NCI-H1930 (cell line): ENCODE measurements around the gene SNX21.
"Not testable (repeated sequence)": the region's sequence is repeated elsewhere in the genome, so short reads cannot be mapped to it uniquely, and the experiment has no call there.

Source experiments
- DNase-seq, 2 experiments: peaks; one replicate each; lab custom pipeline; 2025; lab: John Stamatoyannopoulos, UW

The SNX21 gene, protein sequence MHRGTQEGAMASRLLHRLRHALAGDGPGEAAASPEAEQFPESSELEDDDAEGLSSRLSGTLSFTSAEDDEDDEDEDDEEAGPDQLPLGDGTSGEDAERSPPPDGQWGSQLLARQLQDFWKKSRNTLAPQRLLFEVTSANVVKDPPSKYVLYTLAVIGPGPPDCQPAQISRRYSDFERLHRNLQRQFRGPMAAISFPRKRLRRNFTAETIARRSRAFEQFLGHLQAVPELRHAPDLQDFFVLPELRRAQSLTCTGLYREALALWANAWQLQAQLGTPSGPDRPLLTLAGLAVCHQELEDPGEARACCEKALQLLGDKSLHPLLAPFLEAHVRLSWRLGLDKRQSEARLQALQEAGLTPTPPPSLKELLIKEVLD

DNA sequence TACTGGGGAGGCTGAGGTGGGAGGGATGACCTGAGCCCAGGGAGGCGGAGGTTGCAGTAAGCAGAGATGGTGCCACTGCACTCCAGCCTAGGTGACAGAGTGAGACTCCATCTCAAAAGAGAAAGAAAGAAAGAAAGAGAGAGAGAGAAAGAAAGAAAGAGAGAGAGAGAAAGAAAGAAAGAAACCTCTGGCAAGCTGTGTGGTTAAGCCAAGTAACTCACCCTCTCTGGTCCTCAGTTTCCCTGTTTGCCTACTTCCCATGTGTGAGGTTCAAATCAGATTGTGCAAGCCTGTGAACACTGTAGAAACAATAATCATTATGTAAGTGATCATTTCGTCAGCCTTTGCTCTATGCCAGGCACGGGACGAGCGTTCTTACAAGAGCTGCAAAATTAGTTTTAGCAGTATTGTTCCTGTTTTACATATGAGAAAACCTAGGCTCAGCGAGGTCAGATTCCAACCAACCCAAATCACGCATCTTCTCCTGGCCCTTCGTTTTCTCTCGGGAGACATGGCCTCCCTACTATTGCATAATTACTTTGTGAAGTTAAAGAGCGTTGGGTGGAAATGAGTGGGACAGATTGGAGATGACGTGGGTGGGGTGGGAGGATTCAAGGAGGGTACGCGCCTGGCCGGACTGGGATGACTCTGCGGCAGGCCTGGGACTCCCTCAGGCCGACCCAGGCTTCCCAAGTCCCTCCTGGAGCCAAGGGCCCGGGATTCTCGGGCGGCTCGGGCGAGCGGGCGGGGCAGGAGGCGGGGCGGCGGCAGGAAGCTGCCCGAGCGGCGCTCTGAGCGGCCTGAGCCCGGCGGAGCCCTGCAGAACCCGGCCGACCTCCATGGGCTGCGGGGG lies at the start of gene SNX21:
Gene SNX21, plus strand, starts transcription at position 770 of the 853 bp plus-strand sequence. CDS start 121 bp downstream, outside the sequence.
- peak; percentile 25 to 61 for DNase-seq

DNA sequence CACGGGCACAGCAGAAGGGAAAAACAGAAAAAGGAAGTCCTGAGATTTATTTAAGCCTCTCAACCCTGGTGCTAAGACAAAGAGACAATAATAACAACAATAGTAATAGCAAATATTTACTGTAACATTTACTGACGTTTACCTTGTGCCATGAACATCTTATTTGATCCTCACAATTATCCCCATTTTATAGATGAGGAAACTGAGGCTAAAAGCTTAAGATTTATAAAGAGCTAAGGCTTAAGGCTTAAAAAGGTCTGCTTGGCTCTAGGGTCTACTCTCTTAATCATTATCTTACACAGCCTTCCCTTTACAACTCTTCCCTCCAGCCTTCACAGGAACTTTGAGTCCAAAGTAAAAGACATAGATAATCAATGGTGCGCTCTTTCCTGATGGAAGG lies 45.2 kb upstream of the SNX21 start:
- no peak for DNase-seq

DNA sequence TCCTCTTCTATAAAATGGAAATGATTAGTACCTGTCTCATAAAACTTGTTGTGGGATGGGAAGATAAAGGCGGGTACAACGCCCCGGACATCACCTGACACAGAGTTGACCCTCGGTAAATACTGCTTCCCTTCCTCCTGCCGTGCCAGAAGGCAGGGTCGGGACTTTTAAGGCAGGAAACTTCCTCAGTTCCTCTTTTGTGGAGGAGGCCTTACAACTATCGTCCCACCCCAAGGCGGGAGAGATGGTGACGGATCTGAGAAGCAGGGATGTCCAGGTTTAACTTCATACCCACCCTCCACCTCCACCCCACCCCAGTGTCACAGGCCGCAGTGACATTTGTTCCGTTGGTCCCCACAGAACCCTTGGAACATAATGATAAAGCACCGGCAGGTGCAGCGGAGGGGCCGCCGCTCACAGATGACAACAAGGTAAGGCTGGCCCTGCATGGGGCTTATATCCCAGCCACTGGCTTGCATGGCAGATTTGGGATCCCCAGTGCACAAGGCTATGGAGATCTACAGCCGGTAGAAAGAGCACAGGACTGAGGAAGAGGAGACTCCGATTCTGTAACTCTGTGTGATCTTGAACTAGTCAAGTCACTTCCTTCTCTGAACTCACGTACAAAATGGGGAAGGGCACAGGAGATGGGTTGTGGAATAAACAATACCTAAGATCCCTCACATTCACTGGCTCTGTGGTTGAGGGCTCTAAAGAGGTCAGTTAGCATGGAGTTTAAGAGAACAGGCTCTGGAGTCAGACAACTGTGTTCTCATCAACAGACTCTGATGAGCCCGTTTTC lies 41.1 kb upstream of the SNX21 start:
- no peak for DNase-seq

DNA sequence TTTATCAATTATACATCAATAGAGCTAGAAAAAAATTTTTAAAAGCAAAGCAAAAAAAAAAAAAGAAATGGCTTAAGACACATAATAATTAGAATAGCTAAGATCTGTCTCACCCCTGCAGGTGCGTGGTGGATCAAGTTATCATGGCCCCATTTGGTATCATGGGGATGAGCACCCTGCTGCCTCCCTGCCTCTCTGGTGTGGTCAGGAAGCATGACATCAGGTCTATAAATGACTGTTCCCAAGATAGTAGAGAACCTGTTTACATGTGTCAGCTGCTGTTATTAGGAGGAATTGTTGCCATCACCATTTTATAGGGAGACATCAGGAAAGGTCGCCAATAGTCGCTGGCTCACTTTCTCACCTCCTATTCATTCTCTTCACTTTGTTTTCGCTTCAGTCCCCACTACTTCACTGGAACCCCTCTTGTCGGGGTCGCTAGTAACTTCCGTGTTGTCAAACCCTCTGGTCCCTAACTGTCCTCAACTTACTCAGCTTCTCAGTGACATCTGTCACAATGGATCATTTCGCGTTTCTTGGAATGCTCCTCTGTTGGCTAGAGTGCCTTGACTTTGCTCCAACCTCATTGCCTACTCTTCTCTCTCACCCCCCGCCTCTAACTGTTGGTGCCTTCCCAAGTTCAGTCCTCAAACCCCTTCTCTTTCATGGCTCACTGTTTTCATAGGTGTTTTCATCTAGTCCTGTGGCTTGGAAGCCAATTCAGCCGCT lies 37.1 kb upstream of the SNX21 start:
- no peak for DNase-seq

DNA sequence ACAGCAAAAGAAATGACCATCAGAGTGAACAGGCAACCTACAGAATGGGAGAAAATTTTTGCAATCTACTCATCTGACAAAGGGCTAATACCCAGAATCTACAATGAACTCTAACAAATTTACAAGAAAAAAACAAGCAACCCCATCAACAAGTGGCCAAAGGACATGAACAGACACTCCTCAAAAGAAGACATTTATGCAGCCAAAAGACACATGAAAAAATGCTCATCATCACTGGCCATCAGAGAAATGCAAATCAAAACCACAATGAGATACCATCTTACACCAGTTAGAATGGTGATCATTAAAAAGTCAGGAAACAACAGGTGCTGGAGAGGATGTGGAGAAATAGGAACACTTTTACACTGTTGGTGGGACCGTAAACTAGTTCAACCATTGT lies 36.1 kb upstream of the SNX21 start:
- DNase-seq: not testable (repeated sequence)

DNA sequence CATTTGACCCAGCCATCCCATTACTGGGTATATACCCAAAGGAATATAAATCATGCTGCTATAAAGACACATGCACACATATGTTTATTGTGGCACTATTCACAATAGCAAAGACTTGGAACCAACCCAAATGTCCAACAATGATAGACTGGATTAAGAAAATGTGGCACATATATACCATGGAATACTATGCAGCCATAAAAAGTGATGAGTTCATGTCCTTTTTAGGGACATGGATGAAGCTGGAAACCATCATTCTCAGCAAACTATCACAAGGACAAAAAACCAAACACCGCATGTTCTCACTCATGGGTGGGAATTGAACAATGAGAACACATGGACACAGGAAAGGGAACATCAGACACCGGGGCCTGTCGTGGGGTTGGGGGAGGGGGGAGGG lies 35.6 kb upstream of the SNX21 start:
- not testable (repeated sequence) for DNase-seq

DNA sequence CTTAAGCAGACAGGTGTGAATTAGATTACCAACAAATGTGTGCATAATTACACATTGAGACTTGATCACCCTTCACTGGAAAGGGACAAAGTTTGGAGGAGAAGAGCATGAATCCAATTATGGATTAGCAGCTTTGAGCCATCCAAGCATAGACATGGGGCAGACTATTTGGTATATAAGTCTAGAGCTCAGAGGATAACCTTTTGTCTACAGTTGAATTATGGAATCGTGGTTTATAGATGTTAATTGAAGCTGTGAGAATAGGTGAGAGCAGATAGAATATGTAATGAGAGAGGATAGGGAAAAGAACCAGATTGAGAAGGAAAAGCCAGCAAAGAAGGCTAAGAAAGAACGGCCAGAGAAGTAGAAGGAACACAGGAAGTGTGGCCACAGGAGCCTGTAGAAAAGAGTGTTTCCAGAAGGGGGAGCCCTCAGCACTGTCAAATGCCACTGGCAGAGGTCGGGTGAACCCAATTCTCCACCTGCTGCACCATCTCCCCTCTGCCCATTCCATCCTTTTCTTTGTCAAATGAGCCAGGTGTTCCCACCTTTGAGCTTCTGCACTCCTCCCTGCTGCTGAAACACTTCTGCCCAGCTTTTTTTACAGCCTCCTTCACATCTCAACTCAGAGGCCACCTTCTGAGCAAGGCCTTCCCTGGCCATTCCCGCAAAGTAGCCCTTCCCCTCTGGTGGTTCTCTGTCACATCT lies 34.5 kb upstream of the SNX21 start:
- peak; percentile 13 to 48 for DNase-seq

DNA sequence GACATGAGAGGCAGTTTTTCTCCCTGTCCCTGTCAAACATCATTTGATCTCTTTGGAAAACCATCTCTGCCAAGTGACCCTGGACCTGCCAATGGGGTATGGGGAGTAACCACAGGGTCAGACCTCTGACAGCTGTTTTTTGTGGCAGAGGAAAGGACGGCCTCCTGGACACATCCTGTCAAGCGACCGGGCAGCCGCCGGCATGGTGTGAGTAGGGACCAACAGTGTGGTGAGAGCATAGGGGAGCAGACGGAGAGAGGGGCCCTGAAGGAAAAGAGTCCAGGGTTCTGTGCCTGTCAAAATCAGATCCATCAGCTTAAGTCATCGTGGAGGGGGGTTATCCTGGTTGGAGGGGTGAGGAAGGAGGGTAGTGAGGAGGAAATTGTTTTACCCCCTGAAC lies 31.7 kb upstream of the SNX21 start:
- DNase-seq: no peak

DNA sequence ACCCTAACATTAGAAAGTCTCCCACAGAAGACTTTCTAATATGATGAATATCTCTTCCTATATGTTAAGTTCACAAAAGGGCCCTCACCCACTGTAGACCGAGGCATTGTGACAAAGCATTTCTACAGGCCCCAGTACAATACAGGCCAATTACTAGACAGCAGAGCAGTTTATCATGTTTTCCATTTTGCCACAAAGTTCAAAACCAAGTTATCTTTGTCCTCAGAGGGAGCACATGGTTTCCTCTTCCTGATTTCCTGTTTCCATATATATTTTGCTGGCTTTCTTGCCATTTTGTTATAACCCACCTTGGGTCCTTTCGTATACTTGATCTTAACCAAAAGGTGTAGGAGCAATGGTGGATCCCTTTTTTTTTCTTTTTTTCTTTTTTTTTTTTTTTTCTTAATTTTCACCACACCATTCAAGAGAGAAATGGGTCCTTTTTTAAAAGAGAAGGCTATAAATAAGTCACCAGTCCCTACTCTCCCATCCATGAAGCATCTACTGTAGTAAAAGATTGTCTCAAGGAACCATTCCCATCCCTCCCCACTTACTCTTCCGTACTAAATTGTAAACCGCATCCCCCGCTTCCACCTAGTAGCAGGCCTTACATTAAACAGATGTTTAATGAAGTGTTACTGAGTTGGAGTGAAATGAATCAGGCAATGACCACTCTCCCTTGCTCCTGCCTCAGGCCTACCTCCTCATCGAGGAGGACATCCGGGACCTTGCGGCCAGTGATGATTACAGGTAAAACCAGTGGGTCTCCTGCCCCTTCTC lies 23.2 kb upstream of the SNX21 start:
- no peak for DNase-seq

DNA sequence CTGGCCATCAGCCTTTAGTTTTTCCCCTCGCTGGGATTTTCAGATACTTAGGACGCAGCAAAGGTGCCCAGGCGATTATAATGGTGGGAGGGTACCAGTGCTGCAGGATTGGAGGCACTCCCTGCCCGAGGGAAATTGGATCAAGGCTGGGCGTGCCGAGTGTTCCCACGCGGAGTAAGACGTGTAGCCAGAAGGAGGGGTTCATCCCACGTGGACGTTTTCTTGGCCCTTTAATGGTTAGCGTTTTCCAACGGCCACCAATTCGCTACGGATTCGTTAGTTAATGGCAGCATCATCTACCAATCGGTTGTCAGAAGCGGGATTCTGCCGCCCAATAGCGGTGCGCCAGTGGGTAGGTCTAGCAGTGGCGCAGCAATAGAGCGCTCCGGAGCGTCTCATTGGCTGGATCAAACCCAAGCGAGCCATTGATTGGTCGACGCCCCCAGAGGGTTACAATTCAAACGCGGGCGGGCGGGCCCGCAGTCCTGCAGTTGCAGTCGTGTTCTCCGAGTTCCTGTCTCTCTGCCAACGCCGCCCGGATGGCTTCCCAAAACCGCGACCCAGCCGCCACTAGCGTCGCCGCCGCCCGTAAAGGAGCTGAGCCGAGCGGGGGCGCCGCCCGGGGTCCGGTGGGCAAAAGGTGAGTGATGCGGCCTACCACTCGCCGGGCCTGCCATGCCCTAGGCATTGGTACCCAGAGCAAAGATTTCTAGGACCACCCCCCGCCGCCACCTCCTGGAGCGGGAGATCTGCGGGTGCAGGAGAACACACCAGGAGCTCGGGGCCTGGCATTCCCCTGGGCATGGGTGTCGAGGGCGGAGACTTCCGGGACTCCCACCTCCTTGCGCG lies 21.2 kb upstream of the SNX21 start, which contains the start of gene UBE2C:
Gene UBE2C, plus strand, starts transcription at position 488 of the 849 bp plus-strand sequence. Its CDS starts 52 bp downstream, at position 540.
- DNase-seq: peak; percentile 99 to 100

DNA sequence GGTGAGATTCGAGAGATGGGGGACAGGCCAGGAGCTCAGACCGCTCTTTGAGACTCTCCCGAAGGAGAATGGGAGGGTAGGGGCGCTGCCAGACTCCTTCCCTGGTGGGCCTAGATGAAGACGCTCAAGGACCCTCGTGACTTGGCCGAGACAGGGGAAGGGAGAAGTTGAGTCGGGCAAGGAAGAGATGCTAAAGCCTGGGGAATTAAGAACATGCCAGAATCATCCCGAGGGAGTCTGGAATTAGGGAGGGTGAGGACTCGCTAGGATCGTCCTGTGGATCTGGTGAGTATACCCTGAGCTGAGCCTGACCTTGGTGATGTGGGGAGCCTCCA lies 20.6 kb upstream of the SNX21 start:
- no peak for DNase-seq

DNA sequence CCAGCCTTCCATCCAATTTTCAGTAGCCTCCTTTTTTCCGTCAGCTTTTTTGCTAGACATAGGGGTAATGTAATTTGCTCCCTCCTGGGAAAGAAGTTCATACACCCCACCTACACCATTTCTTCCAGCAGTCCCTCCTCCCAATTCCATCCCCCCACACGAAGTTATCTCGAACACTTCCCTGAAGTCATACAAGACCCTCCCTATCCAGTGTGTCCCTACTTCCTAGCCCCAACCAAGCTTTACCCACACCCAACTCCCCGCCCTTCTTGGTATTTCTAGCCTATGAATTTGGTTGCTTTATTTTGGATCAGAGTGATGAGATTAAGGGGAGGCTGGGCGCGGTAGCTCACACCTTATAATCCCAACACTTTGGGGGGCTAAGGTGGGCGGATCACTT lies 20.1 kb upstream of the SNX21 start:
- no peak for DNase-seq

DNA sequence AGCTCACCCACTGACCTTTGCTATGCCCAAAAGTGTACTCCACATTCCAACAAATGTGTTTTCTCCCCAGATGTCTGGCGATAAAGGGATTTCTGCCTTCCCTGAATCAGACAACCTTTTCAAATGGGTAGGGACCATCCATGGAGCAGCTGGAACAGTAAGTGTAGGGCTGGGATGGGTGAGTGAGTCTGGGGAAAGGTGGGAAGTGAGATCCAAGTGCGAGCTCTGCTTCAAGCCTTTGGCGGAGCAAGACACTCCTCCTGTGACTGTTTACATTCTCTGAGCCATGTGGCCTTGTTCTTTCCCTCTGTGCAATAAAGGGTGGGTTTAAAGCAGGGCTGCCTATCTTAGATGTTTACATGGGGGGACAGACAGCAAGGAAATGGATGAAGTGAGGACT lies 19.3 kb upstream of the SNX21 start:
- DNase-seq: no peak

DNA sequence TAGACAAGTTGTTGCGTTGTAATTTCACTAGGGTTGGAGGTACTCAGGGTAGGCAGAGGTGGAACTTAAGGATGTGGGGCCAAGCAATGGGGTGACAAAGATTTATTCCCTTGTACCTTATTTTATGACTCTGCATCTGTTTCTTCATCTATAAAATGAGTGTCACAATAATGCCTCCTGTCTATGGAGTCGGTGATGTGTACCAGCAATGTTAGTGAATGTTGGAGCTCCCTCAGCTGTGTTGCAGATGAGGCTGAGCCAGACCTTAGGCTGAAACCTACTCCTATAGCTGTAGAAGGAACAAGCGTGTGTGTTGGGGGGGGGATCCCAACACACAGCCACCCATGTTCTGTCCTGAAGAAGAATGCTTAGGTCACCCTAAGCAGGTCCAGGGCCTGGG lies 16.6 kb upstream of the SNX21 start:
- no peak for DNase-seq

DNA sequence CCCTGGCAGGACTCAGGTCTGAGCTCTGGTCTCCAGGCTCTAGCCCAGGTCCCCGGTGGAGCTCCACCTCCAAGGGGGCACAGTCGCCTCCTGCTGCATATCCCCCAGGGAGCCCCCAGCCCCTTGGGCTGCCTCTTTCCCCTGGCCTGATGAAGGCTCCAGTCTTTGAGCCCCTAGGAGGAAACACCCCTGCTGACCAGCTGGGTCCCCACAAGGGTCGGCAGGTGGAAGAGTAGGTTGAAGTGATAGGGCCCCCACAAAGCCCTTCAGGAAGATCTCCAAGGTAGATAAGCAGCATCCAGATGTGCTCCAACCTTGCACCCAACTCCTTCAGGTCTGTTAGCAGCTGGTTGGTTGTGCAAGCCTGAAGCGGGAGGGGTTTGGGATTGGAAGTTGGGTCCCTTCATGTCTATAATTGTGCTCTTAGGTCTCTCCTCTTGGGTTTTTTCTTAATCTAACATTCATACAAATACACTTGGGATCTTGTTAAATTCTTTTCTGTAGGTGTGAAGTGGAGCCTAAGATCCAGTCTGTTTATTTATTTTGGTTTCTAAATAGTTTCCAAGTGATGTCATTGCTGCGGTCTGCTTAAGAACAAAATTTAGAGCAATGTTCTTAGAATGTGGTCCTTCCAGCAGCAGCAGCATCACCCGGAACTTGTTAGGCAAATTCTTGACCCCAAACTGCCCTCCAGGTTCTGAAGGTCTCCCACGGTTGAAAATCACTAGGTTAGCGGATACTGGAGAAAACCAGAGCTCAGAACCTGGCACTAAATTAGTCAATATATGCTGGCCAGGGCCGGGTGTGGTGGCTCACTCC lies 16.0 kb upstream of the SNX21 start:
- DNase-seq: no peak

DNA sequence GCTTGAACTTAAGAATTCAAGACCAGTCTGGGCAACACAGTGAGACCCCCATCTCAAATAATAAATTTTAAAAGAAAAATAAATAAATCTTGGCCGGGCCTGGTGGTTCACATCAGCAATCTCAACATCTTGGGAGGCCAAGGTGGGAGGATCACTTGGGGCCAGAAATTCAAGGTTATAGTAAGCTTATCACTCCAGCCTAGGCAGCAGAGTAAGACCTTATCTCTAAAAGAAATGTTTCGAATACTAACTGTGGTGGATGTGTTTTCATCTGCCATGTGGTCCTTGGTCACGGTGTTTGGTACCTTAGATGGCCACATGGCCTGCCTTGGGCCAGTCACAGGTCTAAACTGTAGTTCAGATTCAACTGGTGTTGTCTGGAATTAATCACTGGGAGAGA lies 15.4 kb upstream of the SNX21 start:
- DNase-seq: no peak

DNA sequence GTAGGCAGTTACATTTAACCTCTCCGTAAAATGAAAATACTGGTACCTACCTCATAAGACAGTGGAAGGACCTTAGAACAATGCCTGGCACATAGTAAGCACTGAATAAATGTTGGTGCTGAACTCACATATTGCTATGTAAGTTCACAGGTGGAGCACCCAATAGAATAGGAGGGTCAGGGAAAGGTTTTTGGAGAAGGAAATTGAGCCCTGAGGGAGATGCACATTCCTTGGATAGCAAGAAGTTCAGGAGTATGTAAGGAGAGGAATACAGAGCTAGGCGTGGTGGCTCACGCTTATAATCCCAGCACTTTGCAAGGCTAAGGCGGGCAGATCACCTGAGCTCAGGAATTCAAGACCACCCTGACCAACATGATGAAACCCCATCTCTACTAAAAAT lies 14.1 kb upstream of the SNX21 start:
- DNase-seq: no peak

DNA sequence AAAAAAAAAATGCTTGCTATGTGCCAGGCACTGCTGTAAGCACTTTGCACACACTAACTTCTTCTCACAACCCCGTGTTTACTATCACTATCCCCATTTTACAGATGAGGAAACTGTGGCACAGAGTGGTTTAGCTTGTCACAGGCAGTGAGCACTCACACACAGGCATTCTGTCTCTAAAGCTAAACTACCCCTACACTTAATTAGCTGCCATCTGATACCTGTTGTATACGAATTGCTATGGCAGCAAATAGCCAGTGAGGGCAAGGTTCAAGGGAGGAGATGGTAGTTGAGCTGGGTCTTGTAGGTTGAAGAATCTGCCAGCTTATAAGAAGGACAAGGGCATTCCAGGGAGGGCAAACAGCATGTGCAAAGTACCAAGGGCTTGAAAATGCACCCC lies 11.7 kb upstream of the SNX21 start:
- no peak for DNase-seq
